GM19025 (cell line): ENCODE measurements around the gene GZF1.

Experiments
- ATAC-seq: cut with Tn5 transposase; IDR thresholded peaks from one replicate; pipeline ENCODE4 v1.9.1; 2021; ENCODE audit warnings: mild to moderate bottlenecking, low read depth, moderate library complexity; ENCODE audit not compliant: unreplicated experiment

The GZF1 gene

GRCh38 chr20:23368316-23369071, 6.5 kb downstream of the GZF1 start:
- ATAC-seq: no peak

- no peak for ATAC-seq
Observed at GRCh38 chr20:23369072-23369823, 7.3 kb downstream of the GZF1 start.

DNA sequence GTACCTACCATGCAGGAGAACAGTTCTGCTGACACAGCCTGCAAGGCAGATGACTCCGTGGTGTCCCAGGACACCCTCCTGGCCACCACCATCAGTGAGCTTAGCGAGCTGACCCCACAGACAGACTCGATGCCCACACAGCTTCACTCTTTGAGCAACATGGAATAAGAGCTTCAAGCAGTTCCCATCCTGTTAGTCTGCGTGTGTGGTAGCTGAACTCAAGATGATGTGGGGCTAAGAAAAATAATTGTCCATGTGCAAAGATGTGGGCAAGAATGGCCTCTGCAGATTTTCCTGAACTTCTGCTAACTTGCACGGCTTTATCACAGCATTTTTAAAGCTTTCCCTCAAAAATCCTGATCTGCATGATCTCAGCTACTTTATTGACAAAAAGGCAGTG, 8.3 kb downstream of the GZF1 start:
- ATAC-seq: no peak

GRCh38 chr20:23370873-23371272, 8.9 kb downstream of the GZF1 start:
- no peak for ATAC-seq

DNA sequence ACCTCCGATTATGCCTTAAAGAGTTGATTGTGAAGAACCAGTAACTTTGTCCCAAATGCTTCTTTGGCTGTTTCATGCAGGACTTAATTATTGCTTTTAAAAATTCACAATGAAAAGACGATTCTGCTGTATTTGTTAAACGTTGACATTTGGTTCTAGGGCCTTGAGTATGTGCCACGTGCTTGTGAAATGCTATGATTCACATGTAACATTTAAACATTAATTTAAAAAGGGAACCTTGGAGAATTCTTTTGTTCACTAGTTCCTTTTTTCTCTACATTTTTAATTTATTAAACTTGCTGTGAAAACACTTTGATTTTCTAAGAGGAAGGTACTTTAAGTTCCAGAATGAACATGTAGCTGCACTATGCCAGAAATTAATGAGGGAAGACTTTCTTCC, 9.5 kb downstream of the GZF1 start:
- ATAC-seq: no peak

GRCh38 chr20:23374441-23374840, 12.5 kb downstream of the GZF1 start:
- ATAC-seq: no peak

DNA sequence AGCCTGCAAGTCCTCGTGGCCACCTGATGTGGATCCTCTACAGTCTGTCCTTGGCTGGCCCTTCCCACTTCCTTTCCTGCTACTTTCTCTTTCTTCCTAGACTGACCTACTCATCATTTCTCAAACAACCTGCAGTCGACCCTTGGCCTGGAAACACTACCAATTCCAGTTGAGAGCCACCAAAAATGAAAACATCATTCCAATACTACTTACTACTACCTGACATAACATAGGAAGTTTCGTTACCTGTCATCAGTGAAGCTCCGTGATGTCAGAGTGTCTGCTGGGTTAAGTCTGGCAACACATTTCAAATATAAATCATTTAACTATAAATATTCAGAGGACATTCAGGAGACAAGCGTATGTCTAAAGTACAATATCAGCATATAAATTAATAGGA, 13.8 kb downstream of the GZF1 start:
- no peak for ATAC-seq

- no peak for ATAC-seq
Observed at GRCh38 chr20:23379772-23380171, 17.8 kb downstream of the GZF1 start.

- no peak for ATAC-seq
Observed at GRCh38 chr20:23381876-23382275, 19.9 kb downstream of the GZF1 start.

- ATAC-seq: no peak
Observed at GRCh38 chr20:23386304-23387117, 24.5 kb downstream of the GZF1 start.

DNA sequence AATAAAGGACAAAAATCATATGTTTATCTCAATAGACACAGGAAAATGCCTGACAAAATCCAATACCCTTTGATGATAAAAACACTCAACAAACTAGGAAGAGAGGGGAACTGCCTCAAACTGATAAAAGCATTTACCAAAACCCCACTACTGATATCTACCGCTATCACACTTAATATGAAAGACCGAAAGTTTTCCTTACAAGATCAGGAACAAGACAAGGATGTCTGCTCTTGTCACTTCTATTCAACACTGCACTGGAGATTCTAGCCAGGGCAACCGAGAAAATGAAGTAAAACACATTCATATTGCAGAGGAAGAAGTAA, 25.1 kb downstream of the GZF1 start:
- no peak for ATAC-seq

DNA sequence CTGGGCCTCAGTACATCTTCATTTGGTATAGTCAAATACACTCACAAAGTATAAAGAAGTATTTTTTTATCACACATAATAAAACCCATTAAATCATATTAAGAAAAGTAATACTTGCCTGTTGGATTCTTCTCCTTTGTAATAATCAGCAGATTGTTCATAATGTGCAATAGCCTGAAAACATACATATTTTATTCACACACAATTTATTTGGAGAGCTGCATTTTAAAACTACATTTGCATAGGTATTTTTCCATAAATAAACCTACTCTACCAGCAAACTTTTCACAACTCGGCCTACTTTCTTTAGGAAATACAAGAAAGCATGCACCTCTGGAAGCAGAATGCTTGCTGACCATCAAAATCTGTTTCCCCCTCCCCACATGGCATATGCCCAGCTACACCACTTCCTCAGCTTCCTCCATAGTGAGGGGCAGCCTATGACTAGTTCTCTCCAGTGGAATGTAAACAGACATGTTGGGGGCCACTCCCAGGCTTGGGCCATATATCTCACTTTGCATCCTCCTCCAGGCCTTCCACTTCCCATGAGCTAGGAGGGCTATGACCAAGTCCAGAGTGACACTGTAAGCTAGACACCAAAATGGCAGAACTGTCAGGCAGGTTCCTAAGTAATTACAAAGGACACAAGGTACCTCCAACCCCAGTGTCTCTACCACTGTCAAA, 28.3 kb downstream of the GZF1 start:
- ATAC-seq: no peak

GRCh38 chr20:23391707-23392310, 29.8 kb downstream of the GZF1 start:
- no peak for ATAC-seq

- ATAC-seq: no peak
Observed at GRCh38 chr20:23393996-23394775, 32.2 kb downstream of the GZF1 start.

DNA sequence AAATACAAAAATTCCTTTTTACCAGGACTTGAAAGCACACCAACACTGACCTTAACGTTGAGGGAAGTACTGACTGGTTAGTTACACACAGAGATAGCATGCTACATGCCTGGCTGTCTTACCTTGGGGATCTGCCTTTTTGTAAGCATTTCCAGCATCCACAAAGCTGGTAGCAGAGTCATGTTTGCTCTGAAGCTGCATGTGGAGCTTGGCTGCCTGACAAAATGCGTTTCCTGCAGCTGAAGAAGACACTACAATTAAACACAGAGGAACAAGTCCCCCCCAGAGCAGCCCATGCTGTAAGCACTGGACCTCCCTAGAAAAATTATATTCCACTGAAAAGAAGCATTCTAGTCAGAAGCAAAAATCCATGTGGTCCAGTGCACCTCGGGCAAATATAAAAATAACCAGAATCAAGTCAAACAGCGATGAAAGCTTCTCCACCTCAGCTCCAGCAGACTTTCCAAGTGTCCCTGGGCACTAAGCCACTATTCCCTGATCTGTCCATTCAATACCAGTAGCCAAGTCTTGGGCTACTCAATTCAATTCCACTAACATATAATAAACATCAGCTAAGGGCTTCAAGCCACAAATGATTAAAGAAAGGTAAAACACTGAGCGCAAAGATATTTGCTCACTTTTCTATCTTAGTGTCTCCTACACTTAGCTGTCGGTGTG, 35.1 kb downstream of the GZF1 start:
- no peak for ATAC-seq

DNA sequence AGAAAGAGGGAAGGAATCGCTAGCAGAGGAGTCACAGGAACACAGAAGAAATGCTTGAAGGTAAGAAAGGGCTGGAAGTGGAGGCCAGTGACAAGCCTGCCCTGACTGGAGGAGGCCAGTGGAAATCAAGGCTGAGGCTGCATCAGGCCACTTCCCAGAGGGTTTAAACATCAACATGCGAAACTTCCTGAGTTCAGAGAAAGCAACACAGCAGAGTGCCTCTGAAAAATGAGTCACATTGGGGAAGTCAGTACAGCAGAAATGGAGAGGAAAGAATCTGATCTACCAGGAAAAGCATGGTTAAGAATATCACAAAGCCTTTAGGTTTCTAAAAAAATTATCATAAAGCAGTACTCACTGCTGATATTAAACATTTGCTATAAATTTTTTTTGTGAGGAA, 36.0 kb downstream of the GZF1 start:
- ATAC-seq: no peak

DNA sequence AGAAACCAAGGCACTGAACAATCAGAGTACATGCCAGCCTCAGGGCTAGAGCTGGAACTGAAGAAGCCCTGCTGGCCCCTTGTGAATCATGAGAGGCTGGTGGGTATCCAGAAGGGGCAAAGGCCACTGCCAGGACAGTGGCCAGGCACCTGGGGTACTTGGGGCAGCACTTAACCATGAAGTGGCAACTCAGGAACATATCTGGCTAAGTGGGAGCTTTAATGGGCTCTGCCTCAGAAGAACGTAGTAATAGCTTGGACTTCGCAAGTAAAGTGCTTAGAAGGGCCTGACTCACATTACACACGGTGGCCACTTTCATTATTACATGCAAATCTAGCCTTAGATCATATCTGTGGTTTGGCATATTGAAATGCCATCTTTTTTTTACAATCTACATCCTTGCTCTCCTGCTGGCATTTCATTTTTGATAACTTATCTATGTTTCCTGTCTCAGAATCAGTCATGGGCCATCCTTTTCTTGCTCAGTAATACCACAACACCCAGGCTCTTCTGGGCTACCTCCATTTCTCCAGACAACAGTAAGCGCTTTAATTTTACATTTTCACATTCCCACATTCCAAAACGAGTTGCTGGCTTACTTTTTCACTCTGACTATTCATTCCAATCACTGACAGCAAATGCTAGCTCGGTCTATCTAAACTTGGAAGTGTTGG, 37.7 kb downstream of the GZF1 start:
- ATAC-seq: no peak

DNA sequence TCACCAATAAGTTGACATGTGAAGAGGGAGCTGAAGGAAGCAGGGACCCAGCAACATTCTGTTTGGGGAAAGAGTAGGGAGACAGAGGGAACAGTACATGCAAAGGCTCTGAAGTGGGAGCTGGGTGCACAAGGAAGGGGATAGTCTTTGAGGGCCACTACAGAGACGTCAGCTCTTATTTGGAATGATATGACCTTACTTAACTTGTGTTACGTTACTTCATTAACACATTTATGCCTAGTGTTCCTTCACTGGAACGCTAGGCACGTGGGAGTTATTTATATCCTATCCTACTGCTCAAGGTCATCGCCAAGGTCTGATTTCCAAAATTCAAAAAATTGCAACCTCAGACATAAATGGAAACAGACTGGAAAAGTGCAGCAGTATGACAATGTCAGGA, 39.1 kb downstream of the GZF1 start:
- no peak for ATAC-seq

- ATAC-seq: no peak
Observed at GRCh38 chr20:23403751-23404150, 41.8 kb downstream of the GZF1 start.
